Transverse colon (tissue), 4 donors: ENCODE measurements around the gene ZNF835. TPM values are rescaled to one million over a fixed set of nuclear protein-coding genes. Genes with fewer than 3 reads are reported as not detected.
A peak's percentile ranks its signal among the peaks of the same experiment; 100 is the strongest.
"Not testable (repeated sequence)": the region's sequence is repeated elsewhere in the genome, so short reads cannot be mapped to it uniquely, and the experiment has no call there.

Source experiments
- DNase-seq: peaks from one replicate; pipeline ENCODE4 v3.0.0-alpha.2; 2019
- H3K27ac ChIP-seq, 4 donors: fragments of 200-600 bp; sonication (generic); 2 replicates each; pipeline ENCODE4 v1.5.1; 2016 to 2018; ENCODE audit warnings: inconsistent platforms in 4 of 4
- H3K27me3 ChIP-seq: fragments of 200-600 bp; sonication (generic); 2 replicates; pipeline ENCODE4 v1.5.1; 2017; ENCODE audit warnings: inconsistent platforms
- H3K36me3 ChIP-seq, 4 donors: fragments of 200-600 bp; sonication (generic); 2 replicates each; pipeline ENCODE4 v1.5.1; 2017 to 2019; ENCODE audit warnings: inconsistent platforms in 4 of 4
- H3K4me1 ChIP-seq, 4 donors: fragments of 200-600 bp; sonication (generic); 2 replicates each; pipeline ENCODE4 v1.5.1; 2017 to 2020; ENCODE audit warnings: inconsistent platforms in 4 of 4
- H3K4me3 ChIP-seq, 4 donors: fragments of 200-600 bp; sonication (generic); 1 replicate in 1 of 4; 2 replicates in 3 of 4; pipeline versions ENCODE4 v1.5.1 to v1.6.1; 2017 to 2019; ENCODE audit warnings: inconsistent platforms in 4 of 4
- H3K9me3 ChIP-seq, 2 donors: fragments of 200-600 bp; sonication (generic); 2 replicates each; pipeline ENCODE4 v1.5.1; 2017 to 2019; ENCODE audit warnings: inconsistent platforms in 2 of 2
- CTCF ChIP-seq, 5 experiments: fragments of 200-600 bp in 3 of 5; fragments of 450-650 bp in 2 of 5; sonication (generic) in 3 of 5; IDR thresholded peaks; 1 replicate in 2 of 5; 2 replicates in 3 of 5; pipeline ENCODE4 v1.5.1; 2016 to 2017; ENCODE audit warnings: antibody characterized with exemption in 5 of 5, inconsistent platforms in 3 of 5, mild to moderate bottlenecking in 2 of 5, moderate library complexity in 1 of 5
- EP300 ChIP-seq: sonication (generic); formaldehyde crosslinking; IDR thresholded peaks from one replicate; pipeline ENCODE4 v1.6.1; 2017; ENCODE audit warnings: antibody characterized with exemption, low read depth
- POLR2A ChIP-seq: fragments of 450-650 bp; IDR thresholded peaks from one replicate; pipeline ENCODE4 v1.6.1; 2016; ENCODE audit warnings: antibody characterized with exemption, mild to moderate bottlenecking, moderate library complexity
- POLR2AphosphoS5 ChIP-seq, 3 donors: sonication (generic); formaldehyde crosslinking; IDR thresholded peaks; one replicate each; pipeline ENCODE4 v1.6.1; 2016; ENCODE audit warnings: antibody characterized with exemption in 3 of 3
- WGBS, 2 donors: methylation state at CpG; one replicate each; pipeline ENCODE4 v1.1.5; 2018; ENCODE audit warnings: low coverage in 1 of 2; 5-methylcytosine and 5-hydroxymethylcytosine counted together
- in situ Hi-C, 4 donors: fragments of 200-750 bp; cut with MboI; loops; one replicate each; pipeline versions ENCODE4 v1.15.0 to v1.15.1; 2017; ENCODE audit warnings: low sequenced_read_pairs in 3 of 4, low pct_ligation_motif_present in 1 of 4, low pct_unique_long_range_greater_than_20kb in 1 of 4
- intact Hi-C: fragments of 100-400 bp; cut with DNase I; formaldehyde crosslinking; loops from one replicate; pipeline ENCODE4 v1.15.1; 2023; ENCODE audit warnings: low total_unique reads
- total RNA-seq, 4 donors: library from RNA; depleted of rRNA; stranded (reverse); fragments of >200 nt; gene quantifications; one replicate each; pipeline ENCODE4 v1.1.0, GENCODE V29; 2016

Gene ZNF835
- total RNA-seq, 4 donors from 2014 or later, result 0.37 to 2.2 (median 1.4) TPM; not detected in 1

- H3K4me1 ChIP-seq, result no peaks in the 10 kb centered on the region
- no peaks in the 10 kb centered on the region for H3K27me3 ChIP-seq
- no peak overlapping the region for H3K27ac ChIP-seq
- no peaks in the 10 kb centered on the region for H3K9me3 ChIP-seq
- DNase-seq, result no peak
- 63 to 69% methylated on average over 7 of the region's 7 CpGs for WGBS, 2 donors
- TF ChIP-seq POLR2AphosphoS5 (IDR thresholded peaks at IDR 0.05) (no peak), CTCF (IDR thresholded peaks at IDR 0.05) (no peak), EP300 (no peak), POLR2A (no peak)
- intact Hi-C loops (no loop called here), in situ Hi-C loops (no loop called here)
- no peaks in the 10 kb centered on the region for H3K36me3 ChIP-seq
- H3K4me3 ChIP-seq, result no peak overlapping the region
These were observed 11.6 kb upstream of the ZNF835 start for GRCh38 chr19:56683116-56683515.

- TF ChIP-seq CTCF (IDR thresholded peaks at IDR 0.05) (no peak), POLR2AphosphoS5 (IDR thresholded peaks at IDR 0.05) (no peak), POLR2A (no peak), EP300 (no peak)
- H3K4me3 ChIP-seq, result no peak overlapping the region
- in situ Hi-C loops, result no loop called here
- intact Hi-C loops, result no loop called here
- no peaks in the 10 kb centered on the region for H3K36me3 ChIP-seq
- no peak for DNase-seq
- no peaks in the 10 kb centered on the region for H3K27me3 ChIP-seq
- no peaks in the 10 kb centered on the region for H3K4me1 ChIP-seq
- 75 to 90% methylated on average over 1 to 8 of the region's 8 CpGs for WGBS, 2 donors
- no peaks in the 10 kb centered on the region for H3K9me3 ChIP-seq
- H3K27ac ChIP-seq, result no peak overlapping the region
These were observed 10.1 kb upstream of the ZNF835 start for GRCh38 chr19:56681702-56682101.

- Histone ChIP-seq H3K27me3 (no peaks in the 10 kb centered on the region), H3K9me3 (no peaks in the 10 kb centered on the region), H3K27ac (no peak overlapping the region), H3K36me3 (no peaks in the 10 kb centered on the region), H3K4me3 (no peak overlapping the region), H3K4me1 (no peaks in the 10 kb centered on the region)
- DNase-seq, result no peak
- WGBS, 2 donors, result 91% methylated on average over 8 of the region's 8 CpGs; no CpG with 5 or more reads in 1 of the 2 donors
- in situ Hi-C loops, result no loop called here
- no peak for TF ChIP-seq CTCF (IDR thresholded peaks at IDR 0.05)
- no peak for TF ChIP-seq POLR2AphosphoS5 (IDR thresholded peaks at IDR 0.05)
- TF ChIP-seq EP300, result no peak
- TF ChIP-seq POLR2A, result no peak
- intact Hi-C loops, result no loop called here
These were observed 6.6 kb upstream of the ZNF835 start for GRCh38 chr19:56678205-56678604.

GRCh38 chr19:56672610-56673009 lies 1.1 kb upstream of the ZNF835 start:
- 88 to 95% methylated on average over 2 of the region's 2 CpGs for WGBS, 2 donors
- DNase-seq, H3K27ac ChIP-seq, H3K27me3 ChIP-seq, in situ Hi-C loops, H3K4me3 ChIP-seq, H3K9me3 ChIP-seq, intact Hi-C loops, H3K36me3 ChIP-seq: not testable (repeated sequence)
- H3K4me1 ChIP-seq, result peaks cover 0 to 11% (median 5%) of the 10 kb centered on the region in 4 donors

- no peak for TF ChIP-seq CTCF (IDR thresholded peaks at IDR 0.05)
- no peak for TF ChIP-seq EP300
- TF ChIP-seq POLR2AphosphoS5 (IDR thresholded peaks at IDR 0.05), result no peak
- no peak for TF ChIP-seq POLR2A
- Histone ChIP-seq H3K9me3 (no peaks in the 10 kb centered on the region), H3K27ac (peak overlapping the region in 3 of 4 donors; percentile 1 to 58 (median 36)), H3K36me3 (no peaks in the 10 kb centered on the region), H3K4me1 (peaks cover 0 to 11% (median 5%) of the 10 kb centered on the region in 4 donors), H3K27me3 (no peaks in the 10 kb centered on the region), H3K4me3 (peak overlapping the region; percentile 40 to 74 (median 54))
- WGBS, 2 donors, result 50% methylated on average over 33 of the region's 35 CpGs; no CpG with 5 or more reads in 1 of the 2 donors
- intact Hi-C loops (no loop called here), in situ Hi-C loops (no loop called here)
- no peak for DNase-seq
These were observed 470 bp downstream of the ZNF835 start for GRCh38 chr19:56670961-56671612.
